Measurements from ENCODE around the gene SYNM. TPM values are rescaled to one million over a fixed set of nuclear protein-coding genes. Genes with fewer than 3 reads are reported as not detected.

The SYNM gene
- total RNA-seq, 1 experiment from 2014 or later = 1.9 TPM

GRCh38 chr15:99126930-99127329, 22.1 kb downstream of the SYNM start:
- H2BK20ac ChIP-seq (ENCODE audit: low read depth, low read length, poor library complexity, severe bottlenecking) = no peak overlapping the region
- H3K4ac ChIP-seq (ENCODE audit: low read depth, low read length) = no peak overlapping the region
- H2AK5ac ChIP-seq (ENCODE audit: insufficient read length, low read length) = no peak overlapping the region
- no peaks in the 10 kb centered on the region for H3K23me2 ChIP-seq (ENCODE audit: insufficient read length, low read depth, low read length, poor library complexity, severe bottlenecking)
- no peak overlapping the region for H2AFZ ChIP-seq (ENCODE audit: low read length)
- no peak overlapping the region for H3K56ac ChIP-seq (ENCODE audit: insufficient read length, low read depth, low read length)
- H3K4me1 ChIP-seq (ENCODE audit: insufficient read depth, low read length) = no peaks in the 10 kb centered on the region; the same call in 1 of the 2 replicates
- no peaks in the 10 kb centered on the region for H3K9me3 ChIP-seq (ENCODE audit: control insufficient read depth, low read depth, low read length)
- no peak overlapping the region for H3K23ac ChIP-seq (ENCODE audit: insufficient read length, low read depth, low read length)
- no CpG with 5 or more reads among the region's 3 CpGs for whole genome bisulfite sequencing (ENCODE audit: extremely low coverage, insufficient read length, low lambda C conversion rate)
- H3K4me1 Mint-ChIP-seq = peaks cover 13 to 19% of the 10 kb centered on the region in 2 experiments
- no peak overlapping the region for H3K14ac ChIP-seq (ENCODE audit: insufficient read depth, low read length)
- no peak overlapping the region for H2BK120ac ChIP-seq (ENCODE audit: low read depth, low read length, poor library complexity, severe bottlenecking)
- H3K36me3 Mint-ChIP-seq (ENCODE audit: insufficient read depth in 1 of 3, low read depth in 3 of 3) = peaks cover 0 to 10% (median 4%) of the 10 kb centered on the region in 3 experiments; a peak in 5 of 7 replicates
- no peaks in the 10 kb centered on the region for H3K27me3 ChIP-seq (ENCODE audit: insufficient read depth, low read length)
- no peak for DNase-seq
- no peak overlapping the region for H3K9ac ChIP-seq (ENCODE audit: extremely low read depth, insufficient read length, low read length)
- H3K4me3 Mint-ChIP-seq = no peak overlapping the region
- no peaks in the 10 kb centered on the region; the same call in 1 of the 2 replicates for H3K27me3 Mint-ChIP-seq (ENCODE audit: low read depth)
- no peak overlapping the region for H3K4me2 ChIP-seq (ENCODE audit: insufficient read depth, insufficient read length, low read length)
- H3K9me3 Mint-ChIP-seq = no peaks in the 10 kb centered on the region
- H4K5ac ChIP-seq (ENCODE audit: insufficient read length, low read depth, low read length) = no peak overlapping the region
- TF ChIP-seq CTCF (conservative IDR thresholded peaks at IDR 0.05) = no peak
- no peak overlapping the region for H4K8ac ChIP-seq (replicated peaks; ENCODE audit: insufficient read length, low read depth, low read length)
- no peaks in the 10 kb centered on the region for H4K20me1 ChIP-seq (ENCODE audit: control insufficient read depth, insufficient read depth, insufficient read length)
- no peak overlapping the region for H4K91ac ChIP-seq (ENCODE audit: insufficient read length, low read depth, low read length)
- H2BK5ac ChIP-seq (ENCODE audit: insufficient read length, low read length) = no peak overlapping the region
- H3K79me1 ChIP-seq (ENCODE audit: insufficient read depth, low read depth, low read length, poor library complexity, severe bottlenecking) = no peaks in the 10 kb centered on the region
- H3K79me2 ChIP-seq (ENCODE audit: insufficient read depth, low read length) = no peaks in the 10 kb centered on the region
- H3K18ac ChIP-seq (ENCODE audit: insufficient read length, low read depth, low read length) = no peak overlapping the region
- H3T11ph ChIP-seq (ENCODE audit: low read length) = no peak overlapping the region
- H2BK12ac ChIP-seq (ENCODE audit: insufficient read length, low read depth, low read length) = no peak overlapping the region
- no peak overlapping the region for H2BK15ac ChIP-seq (ENCODE audit: low read depth, low read length)
- H3K27ac ChIP-seq (ENCODE audit: insufficient read length, low read depth, low read length) = no peak overlapping the region
- H3K27ac Mint-ChIP-seq = no peak overlapping the region

Measured in H9 (cell line).